IMR-90 (cell line): ENCODE results near the gene TTC3. TPM values are rescaled to one million over a fixed set of nuclear protein-coding genes. Genes with fewer than 3 reads are reported as not detected.

Experiments
- ATAC-seq: fragments of 200-7000 bp; cut with Tn5 transposase; 2 replicates; pipeline ENCODE4 v1.9.1; 2020; ENCODE audit warnings: low read depth, mild to moderate bottlenecking, moderate library complexity
- BruUV-seq: library from RNA; stranded (reverse); fragments of 400-500 nt; replicated peaks from 2 replicates; lab custom pipeline; 2021; lab: Mats Ljungman, UMichigan
- CTCF ChIA-PET: fragments of 300-600 bp; formaldehyde crosslinking; extraction: SDS; loops from one replicate; lab custom pipeline; 2021; ENCODE audit warnings: antibody characterized with exemption; lab: Yijun Ruan, JAX
- POLR2A ChIA-PET: fragments of 300-600 bp; sonication (Branson Sonifier 250); formaldehyde crosslinking; loops from one replicate; lab custom pipeline; 2022; ENCODE audit warnings: antibody characterized with exemption; ENCODE audit not compliant: unreplicated experiment; lab: Charles Lee
- DNase-seq: peaks from one replicate; pipeline ENCODE4 v3.0.0; 2013
- H2AFZ ChIP-seq: replicated peaks from 2 replicates; pipeline ENCODE3; 2013; ENCODE audit warnings: low read length, mild to moderate bottlenecking; ENCODE audit not compliant: poor library complexity
- H2AK5ac ChIP-seq: 2 replicates; pipeline ENCODE4 v1.6.1; 2013; ENCODE audit warnings: low read depth, low read length, inconsistent platforms
- H2AK9ac ChIP-seq: replicated peaks from 2 replicates; pipeline ENCODE3; 2013; ENCODE audit warnings: mild to moderate bottlenecking, low read depth, low read length, moderate library complexity; ENCODE audit not compliant: poor library complexity
- H2BK120ac ChIP-seq: 2 replicates; pipeline ENCODE4 v1.6.1; 2013; ENCODE audit warnings: low read depth, low read length, inconsistent platforms
- H2BK15ac ChIP-seq: 3 replicates; pipeline ENCODE4 v1.6.1; 2013; ENCODE audit warnings: low read depth, low read length, inconsistent platforms
- H2BK20ac ChIP-seq: 2 replicates; pipeline ENCODE4 v1.6.1; 2013; ENCODE audit warnings: low read depth, mild to moderate bottlenecking, inconsistent platforms, low read length, moderate library complexity
- H2BK5ac ChIP-seq: 2 replicates; pipeline ENCODE4 v1.6.1; 2013; ENCODE audit warnings: mild to moderate bottlenecking, low read depth, low read length, inconsistent platforms; ENCODE audit not compliant: poor library complexity, severe bottlenecking
- H3K14ac ChIP-seq: replicated peaks from 2 replicates; pipeline ENCODE4 v1.6.1; 2013; ENCODE audit warnings: low read depth, low read length, inconsistent platforms
- H3K18ac ChIP-seq: 2 replicates; pipeline ENCODE4 v1.6.1; 2013; ENCODE audit warnings: low read depth, low read length, control low read depth
- H3K23ac ChIP-seq: 2 replicates; pipeline ENCODE4 v1.6.1; 2013; ENCODE audit warnings: low read depth, low read length, inconsistent platforms
- H3K27ac ChIP-seq: 2 replicates; pipeline ENCODE4 v1.5.1; 2013; ENCODE audit warnings: mild to moderate bottlenecking, control low read depth, low read length; ENCODE audit not compliant: insufficient read depth
- H3K27me3 ChIP-seq: 2 replicates; pipeline ENCODE4 v1.6.1; 2013; ENCODE audit warnings: low read length; ENCODE audit not compliant: control insufficient read depth, insufficient read depth
- H3K36me3 ChIP-seq: 2 replicates; pipeline ENCODE4 v1.6.1; 2013; ENCODE audit warnings: low read length, mixed read lengths; ENCODE audit not compliant: control insufficient read depth, insufficient read depth
- H3K4ac ChIP-seq: 2 replicates; pipeline ENCODE4 v1.6.1; 2013; ENCODE audit warnings: low read depth, low read length, inconsistent platforms
- H3K4me1 ChIP-seq: 2 replicates; pipeline ENCODE4 v1.6.1; 2013; ENCODE audit warnings: low read length, mixed read lengths; ENCODE audit not compliant: control insufficient read depth, insufficient read depth
- H3K4me2 ChIP-seq: 2 replicates; pipeline ENCODE4 v1.6.1; 2013; ENCODE audit warnings: low read depth, mild to moderate bottlenecking, control low read depth, low read length, moderate library complexity
- H3K4me3 ChIP-seq: 2 replicates; pipeline ENCODE4 v1.5.1; 2013; ENCODE audit warnings: low read depth, mild to moderate bottlenecking, control low read depth, low read length, moderate library complexity; ENCODE audit not compliant: insufficient read depth
- H3K56ac ChIP-seq: 2 replicates; pipeline ENCODE4 v1.6.1; 2013; ENCODE audit warnings: low read length, inconsistent platforms; ENCODE audit not compliant: insufficient read depth; ENCODE audit errors: extremely low read depth
- H3K79me1 ChIP-seq, 2 experiments: 2 replicates each; pipeline ENCODE4 v1.6.1; 2013; ENCODE audit warnings: low read length in 2 of 2, inconsistent platforms in 1 of 2, low read depth in 1 of 2
- H3K9ac ChIP-seq: 2 replicates; pipeline ENCODE4 v1.6.1; 2013; ENCODE audit warnings: low read depth, low read length, control low read depth
- H3K9me1 ChIP-seq: 2 replicates; pipeline ENCODE4 v1.6.1; 2013; ENCODE audit warnings: low read length, inconsistent platforms; ENCODE audit not compliant: insufficient read depth
- H3K9me3 ChIP-seq: 2 replicates; pipeline ENCODE4 v1.6.1; 2013; ENCODE audit warnings: low read length; ENCODE audit not compliant: control insufficient read depth, insufficient read depth
- H4K20me1 ChIP-seq: 2 replicates; pipeline ENCODE4 v1.6.1; 2013; ENCODE audit warnings: low read length, inconsistent platforms; ENCODE audit not compliant: insufficient read depth
- H4K5ac ChIP-seq: 2 replicates; pipeline ENCODE4 v1.6.1; 2013; ENCODE audit warnings: mild to moderate bottlenecking, low read depth, low read length, control low read depth
- H4K8ac ChIP-seq, 2 experiments: 2 replicates each; pipeline ENCODE4 v1.6.1; 2013; ENCODE audit warnings: low read depth in 2 of 2, low read length in 2 of 2, control low read depth in 1 of 2, inconsistent platforms in 1 of 2
- H4K91ac ChIP-seq: 2 replicates; pipeline ENCODE4 v1.6.1; 2013; ENCODE audit warnings: low read depth, low read length, inconsistent platforms; ENCODE audit not compliant: insufficient read depth
- BHLHE40 ChIP-seq: fragments of 150-350 bp; IDR thresholded peaks from 2 replicates; pipeline ENCODE4 v1.6.1; 2016; ENCODE audit warnings: mild to moderate bottlenecking, low read depth, low read length
- CHD1 ChIP-seq: IDR thresholded peaks from 2 replicates; pipeline ENCODE4 v1.6.1; 2012; ENCODE audit warnings: low read depth, low read length, improper control_type of control experiment
- MAFK ChIP-seq: IDR thresholded peaks from 2 replicates; pipeline ENCODE4 v1.6.1; 2012; ENCODE audit warnings: low read depth, low read length, improper control_type of control experiment
- RFX5 ChIP-seq: IDR thresholded peaks from 2 replicates; pipeline ENCODE4 v1.8.0; 2012; ENCODE audit warnings: low read depth, mild to moderate bottlenecking, low read length, moderate library complexity
- WGBS, 2 experiments: methylation state at CpG; one replicate each; pipeline versions ENCODE4 v1.1.5 to v1.1.7; 2013; ENCODE audit warnings: missing lambda C conversion rate in 2 of 2; ENCODE audit not compliant: insufficient read length in 1 of 2; ENCODE audit errors: extremely low coverage in 2 of 2; 5-methylcytosine and 5-hydroxymethylcytosine counted together
- dilution Hi-C: fragments of 300-500 bp; cut with HindIII; formaldehyde crosslinking; loops from one replicate; pipeline ENCODE4 v1.14.3; 2018; ENCODE audit warnings: low sequenced_read_pairs; ENCODE audit not compliant: unreplicated experiment
- in situ Hi-C: fragments of 300-500 bp; cut with MboI; formaldehyde crosslinking; loops from 3 replicates; pipeline ENCODE4 v1.14.3; 2019; ENCODE audit warnings: low sequenced_read_pairs, inconsistent platforms, mixed read lengths
- intact Hi-C: fragments of 100-400 bp; cut with micrococcal nuclease; formaldehyde crosslinking; loops from 2 replicates; pipeline ENCODE4 v1.10.0; 2022
- polyA plus RNA-seq, 3 experiments: library from polyadenylated mRNA; depleted of rRNA; stranded (reverse); fragments of >200 nt; gene quantifications; 2 replicates each; pipeline ENCODE4 v1.2.3, GENCODE V29; 2012; ENCODE audit warnings: low replicate concordance in 1 of 3
- total RNA-seq: library from RNA; depleted of rRNA; stranded (reverse); fragments of >200 nt; gene quantifications from 2 replicates; pipeline ENCODE4 v1.2.3, GENCODE V29; 2012
- TF ChIP-seq, protein P1 (sequence below): fragments of 150-350 bp; IDR thresholded peaks from 2 replicates; pipeline ENCODE4 v1.6.1; 2016; ENCODE audit warnings: low read depth, mild to moderate bottlenecking, low read length, moderate library complexity, borderline replicate concordance

The TTC3 gene
- total and polyA plus RNA-seq, 2 of the 4 experiments (the other 2 are of a cell fraction), result 96.7 to 293 TPM

DNA sequence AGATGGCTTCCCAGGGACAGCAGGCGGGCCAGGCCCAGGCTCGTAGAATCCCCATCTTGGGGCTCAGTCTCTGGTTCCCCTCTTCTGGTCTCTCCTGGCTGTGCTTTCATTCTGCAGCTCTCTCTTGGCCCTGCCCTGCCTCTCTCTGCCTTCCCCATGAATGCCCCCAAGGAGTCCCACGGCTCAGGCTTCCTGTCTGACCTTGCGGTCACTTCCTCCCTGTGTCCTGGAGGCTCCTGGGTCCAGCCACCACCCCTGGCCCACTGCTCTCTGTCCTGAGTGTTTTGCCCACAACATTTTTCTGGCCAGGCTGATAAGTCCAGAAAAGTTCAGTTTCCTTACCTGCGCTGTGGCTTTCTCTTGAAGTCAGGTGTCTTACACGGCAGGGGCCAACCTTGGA, 29.2 kb upstream of the TTC3 start:
- H3K4me1 ChIP-seq, result no peaks in the 10 kb centered on the region
- no peak for ATAC-seq
- no peak overlapping the region for H2BK15ac ChIP-seq
- H3K9me3 ChIP-seq, result no peaks in the 10 kb centered on the region
- BruUV-seq, result no TSS peak
- H2BK20ac ChIP-seq, result no peak overlapping the region
- POLR2A ChIA-PET, result no interaction called here
- dilution Hi-C loops (no loop called here), in situ Hi-C loops (no loop called here), intact Hi-C loops (no loop called here)
- H4K20me1 ChIP-seq, result no peaks in the 10 kb centered on the region
- no peak overlapping the region for H3K14ac ChIP-seq
- H3K56ac ChIP-seq, result no peak overlapping the region
- H3K79me1 ChIP-seq, result no peaks in the 10 kb centered on the region
- no peaks in the 10 kb centered on the region for H3K36me3 ChIP-seq
- H2AFZ ChIP-seq, result peak overlapping the region; percentile 33
- no peak overlapping the region for H4K8ac ChIP-seq
- H3K23ac ChIP-seq, result no peak overlapping the region
- H3K4me2 ChIP-seq, result no peak overlapping the region
- H2BK120ac ChIP-seq, result no peak overlapping the region
- no peaks in the 10 kb centered on the region for H3K9me1 ChIP-seq
- no peak overlapping the region for H4K5ac ChIP-seq
- no peak overlapping the region for H3K27ac ChIP-seq
- H3K18ac ChIP-seq, result no peak overlapping the region
- no peak overlapping the region for H3K4ac ChIP-seq
- no peak overlapping the region for H3K4me3 ChIP-seq
- H2AK5ac ChIP-seq, result no peak overlapping the region
- peaks cover 9% of the 10 kb centered on the region for H3K27me3 ChIP-seq
- TF ChIP-seq RFX5, result no peak
- TF ChIP-seq, protein P1, sequence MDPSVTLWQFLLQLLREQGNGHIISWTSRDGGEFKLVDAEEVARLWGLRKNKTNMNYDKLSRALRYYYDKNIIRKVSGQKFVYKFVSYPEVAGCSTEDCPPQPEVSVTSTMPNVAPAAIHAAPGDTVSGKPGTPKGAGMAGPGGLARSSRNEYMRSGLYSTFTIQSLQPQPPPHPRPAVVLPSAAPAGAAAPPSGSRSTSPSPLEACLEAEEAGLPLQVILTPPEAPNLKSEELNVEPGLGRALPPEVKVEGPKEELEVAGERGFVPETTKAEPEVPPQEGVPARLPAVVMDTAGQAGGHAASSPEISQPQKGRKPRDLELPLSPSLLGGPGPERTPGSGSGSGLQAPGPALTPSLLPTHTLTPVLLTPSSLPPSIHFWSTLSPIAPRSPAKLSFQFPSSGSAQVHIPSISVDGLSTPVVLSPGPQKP, result no peak
- TF ChIP-seq BHLHE40, result no peak
- no peak for TF ChIP-seq MAFK
- TF ChIP-seq CHD1, result no peak
- DNase-seq, result no peak
- 85% methylated on average over 5 of the region's 6 CpGs; no CpG with 5 or more reads in 1 of the 2 experiments for WGBS, 2 experiments
- H2AK9ac ChIP-seq, result no peak overlapping the region
- CTCF ChIA-PET, result interaction anchor here (0.6 kb wide), 1 partner anchor 17 kb away, joined by 3 read pairs; no protein-coding TSS in a partner anchor
- no peak overlapping the region for H2BK5ac ChIP-seq
- H3K9ac ChIP-seq, result no peak overlapping the region
- H4K91ac ChIP-seq, result no peak overlapping the region
